Ishikawa (cell line): ENCODE measurements around the gene ACADM.

Experiments
- CEBPB ChIP-seq: IDR thresholded peaks from 2 replicates; pipeline ENCODE4 v1.6.1; 2012
- CREB1 ChIP-seq: IDR thresholded peaks from 2 replicates; pipeline ENCODE4 v1.6.1; 2012; ENCODE audit warnings: low read depth
- EGR1 ChIP-seq: IDR thresholded peaks from 2 replicates; pipeline ENCODE4 v1.6.1; 2012
- EP300 ChIP-seq: IDR thresholded peaks from 2 replicates; pipeline ENCODE4 v1.6.1; 2012; ENCODE audit warnings: borderline replicate concordance
- FOXM1 ChIP-seq: IDR thresholded peaks from 2 replicates; pipeline ENCODE4 v1.6.1; 2012; ENCODE audit warnings: low read depth, borderline replicate concordance
- MAX ChIP-seq: IDR thresholded peaks from 2 replicates; pipeline ENCODE4 v1.6.1; 2012
- NFIC ChIP-seq: IDR thresholded peaks from 2 replicates; pipeline ENCODE4 v1.6.1; 2012
- RAD21 ChIP-seq: IDR thresholded peaks from 2 replicates; pipeline ENCODE4 v1.6.1; 2012; ENCODE audit warnings: low read depth
- TAF1 ChIP-seq: IDR thresholded peaks from 2 replicates; pipeline ENCODE4 v1.6.1; 2012; ENCODE audit warnings: low read depth, mild to moderate bottlenecking
- TCF12 ChIP-seq: IDR thresholded peaks from 2 replicates; pipeline ENCODE4 v1.6.1; 2012; ENCODE audit warnings: low read depth
- TEAD4 ChIP-seq: IDR thresholded peaks from 2 replicates; pipeline ENCODE4 v1.6.1; 2012
- USF1 ChIP-seq: IDR thresholded peaks from 2 replicates; pipeline ENCODE4 v1.6.1; 2012
- YY1 ChIP-seq: IDR thresholded peaks from 2 replicates; pipeline ENCODE4 v1.6.1; 2012; ENCODE audit warnings: low read depth
- ZBTB7A ChIP-seq: IDR thresholded peaks from 2 replicates; pipeline ENCODE4 v1.6.1; 2012; ENCODE audit warnings: low read depth
- TF ChIP-seq, protein P1 (sequence below): IDR thresholded peaks from 2 replicates; pipeline ENCODE4 v1.6.1; 2012; ENCODE audit warnings: low read depth, mild to moderate bottlenecking

Gene ACADM

DNA sequence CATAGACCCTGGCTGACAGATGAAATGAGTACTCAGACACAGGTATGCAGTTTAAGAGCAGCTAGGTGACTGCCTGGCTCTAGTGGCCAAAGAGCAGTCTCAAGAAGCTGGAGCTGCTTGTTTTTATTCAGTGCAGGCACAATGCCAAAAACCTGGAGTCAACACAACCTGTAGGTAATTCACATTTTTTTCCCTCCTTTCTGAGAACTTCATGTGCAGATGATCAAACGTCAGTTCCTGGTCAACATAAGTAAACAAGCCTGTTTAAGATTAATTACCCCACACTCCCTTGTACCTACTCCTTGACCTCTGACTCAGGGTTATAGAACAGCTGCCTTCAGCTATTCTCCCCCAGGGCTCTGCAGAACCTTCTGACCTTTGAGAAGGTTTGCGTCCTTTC is 17.3 kb upstream of the ACADM start:
- TF ChIP-seq CREB1 (no peak), TAF1 (no peak), EGR1 (no peak), TCF12 (no peak), RAD21 (no peak), MAX (no peak), FOXM1 (no peak)
- TF ChIP-seq, protein P1, sequence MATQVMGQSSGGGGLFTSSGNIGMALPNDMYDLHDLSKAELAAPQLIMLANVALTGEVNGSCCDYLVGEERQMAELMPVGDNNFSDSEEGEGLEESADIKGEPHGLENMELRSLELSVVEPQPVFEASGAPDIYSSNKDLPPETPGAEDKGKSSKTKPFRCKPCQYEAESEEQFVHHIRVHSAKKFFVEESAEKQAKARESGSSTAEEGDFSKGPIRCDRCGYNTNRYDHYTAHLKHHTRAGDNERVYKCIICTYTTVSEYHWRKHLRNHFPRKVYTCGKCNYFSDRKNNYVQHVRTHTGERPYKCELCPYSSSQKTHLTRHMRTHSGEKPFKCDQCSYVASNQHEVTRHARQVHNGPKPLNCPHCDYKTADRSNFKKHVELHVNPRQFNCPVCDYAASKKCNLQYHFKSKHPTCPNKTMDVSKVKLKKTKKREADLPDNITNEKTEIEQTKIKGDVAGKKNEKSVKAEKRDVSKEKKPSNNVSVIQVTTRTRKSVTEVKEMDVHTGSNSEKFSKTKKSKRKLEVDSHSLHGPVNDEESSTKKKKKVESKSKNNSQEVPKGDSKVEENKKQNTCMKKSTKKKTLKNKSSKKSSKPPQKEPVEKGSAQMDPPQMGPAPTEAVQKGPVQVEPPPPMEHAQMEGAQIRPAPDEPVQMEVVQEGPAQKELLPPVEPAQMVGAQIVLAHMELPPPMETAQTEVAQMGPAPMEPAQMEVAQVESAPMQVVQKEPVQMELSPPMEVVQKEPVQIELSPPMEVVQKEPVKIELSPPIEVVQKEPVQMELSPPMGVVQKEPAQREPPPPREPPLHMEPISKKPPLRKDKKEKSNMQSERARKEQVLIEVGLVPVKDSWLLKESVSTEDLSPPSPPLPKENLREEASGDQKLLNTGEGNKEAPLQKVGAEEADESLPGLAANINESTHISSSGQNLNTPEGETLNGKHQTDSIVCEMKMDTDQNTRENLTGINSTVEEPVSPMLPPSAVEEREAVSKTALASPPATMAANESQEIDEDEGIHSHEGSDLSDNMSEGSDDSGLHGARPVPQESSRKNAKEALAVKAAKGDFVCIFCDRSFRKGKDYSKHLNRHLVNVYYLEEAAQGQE = no peak

DNA sequence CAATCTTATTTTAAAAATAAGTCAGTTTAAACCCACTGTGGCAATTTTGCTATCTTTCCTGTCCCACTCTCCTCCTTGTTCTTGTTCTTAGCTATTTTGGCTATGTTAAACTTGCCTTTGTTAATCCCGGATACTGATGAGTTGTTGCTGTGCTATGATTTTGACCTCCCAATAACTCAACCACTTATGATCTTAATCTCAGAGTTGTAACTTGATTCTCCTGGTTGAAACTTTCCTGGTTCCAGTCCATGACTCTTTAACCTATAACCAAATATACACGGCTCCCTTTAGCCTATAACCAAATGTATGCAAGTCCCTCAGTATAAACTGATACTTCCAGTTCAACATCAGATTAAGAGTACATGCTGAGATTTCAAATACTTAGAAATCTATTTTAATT is 15.6 kb upstream of the ACADM start:
- TF ChIP-seq USF1 = no peak
- TF ChIP-seq EP300 = no peak
- no peak for TF ChIP-seq CEBPB
- no peak for TF ChIP-seq TEAD4
- TF ChIP-seq RAD21 = no peak

GRCh38 chr1:75710832-75711231 is 13.7 kb upstream of the ACADM start:
- no peak for TF ChIP-seq NFIC
- TF ChIP-seq MAX = no peak
- TF ChIP-seq YY1 = no peak
- no peak for TF ChIP-seq USF1
- no peak for TF ChIP-seq TCF12
- no peak for TF ChIP-seq CREB1
- TF ChIP-seq FOXM1 = no peak

DNA sequence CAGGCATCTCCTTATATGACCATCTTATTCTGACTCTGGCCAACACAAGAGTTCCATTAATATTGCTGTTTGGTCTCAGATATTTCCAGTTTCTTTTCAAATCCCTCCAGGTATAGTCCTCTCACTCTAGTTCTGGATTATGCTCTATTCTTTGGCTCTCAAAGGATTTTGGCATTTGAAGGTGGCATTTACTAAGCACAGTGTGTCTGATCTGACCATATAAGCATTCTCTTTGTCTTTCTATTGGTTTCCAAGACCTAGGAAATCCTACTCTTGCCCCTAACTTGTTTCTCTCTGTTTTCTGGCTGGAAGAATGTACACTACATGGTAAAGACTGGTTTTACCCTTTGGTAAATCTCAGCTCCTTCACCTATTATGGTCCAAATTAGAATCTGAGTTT is 12.7 kb upstream of the ACADM start:
- no peak for TF ChIP-seq CREB1
- TF ChIP-seq CEBPB = no peak
- no peak for TF ChIP-seq TEAD4
- no peak for TF ChIP-seq USF1
- no peak for TF ChIP-seq FOXM1
- no peak for TF ChIP-seq YY1
- no peak for TF ChIP-seq EP300
- no peak for TF ChIP-seq TAF1
- no peak for TF ChIP-seq EGR1

DNA sequence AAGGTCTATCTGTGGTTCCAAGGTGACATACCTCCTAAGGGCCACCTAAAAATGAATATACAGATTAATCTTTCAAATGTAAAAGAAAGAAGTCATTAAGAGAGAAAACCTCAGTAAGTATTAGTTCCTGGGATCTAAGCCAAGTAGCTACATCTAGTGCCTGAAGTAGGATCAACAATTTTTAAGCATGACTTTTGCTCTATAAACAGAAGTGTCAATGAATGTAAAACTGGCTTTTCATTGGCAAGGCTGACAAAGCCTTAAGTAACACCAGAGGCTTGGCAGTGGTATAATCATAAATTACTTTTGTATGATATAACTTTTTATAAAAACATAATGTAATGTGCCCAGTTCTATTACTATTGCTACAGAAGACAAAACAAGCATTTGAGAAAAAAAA is 12.2 kb upstream of the ACADM start:
- TF ChIP-seq TAF1 (no peak), EGR1 (no peak), TEAD4 (no peak), NFIC (no peak), CEBPB (no peak), YY1 (no peak), CREB1 (no peak), FOXM1 (no peak), RAD21 (no peak), USF1 (no peak), EP300 (no peak), ZBTB7A (no peak), MAX (no peak), TCF12 (no peak)
- TF ChIP-seq, protein P1 = no peak

DNA sequence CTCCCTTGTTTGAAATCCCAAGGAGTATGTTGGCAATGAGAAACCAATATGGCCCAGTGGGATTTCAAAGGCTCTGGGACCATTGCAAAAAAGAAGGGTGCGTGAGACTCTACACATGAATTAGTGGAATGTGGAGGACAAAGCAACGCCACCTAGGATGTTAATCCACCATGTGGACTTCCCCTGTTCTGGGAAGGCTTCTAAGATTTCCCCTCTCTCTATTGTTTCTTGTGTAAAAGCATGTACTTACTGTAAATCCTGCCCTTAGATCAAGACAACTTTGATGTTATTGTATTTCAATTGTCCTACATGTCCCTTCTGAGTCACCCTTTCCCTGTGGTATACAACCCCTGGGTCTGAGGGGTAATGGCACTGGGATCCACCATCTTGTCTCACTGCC is 4.7 kb upstream of the ACADM start:
- TF ChIP-seq CREB1 (no peak), MAX (no peak), TCF12 (no peak), TAF1 (no peak), CEBPB (no peak)
